Natural killer cell (primary cell): ENCODE results near the gene TAL1. TPM values are rescaled to one million over a fixed set of nuclear protein-coding genes. Genes with fewer than 3 reads are reported as not detected.

Experiments
- ATAC-seq, 3 donors: fragments of 150-1000 bp in 2 of 3; fragments of 200-7000 bp in 1 of 3; cut with Tn5 transposase; 1 replicate in 1 of 3; 2 replicates in 2 of 3; pipeline ENCODE4 v1.10.0; 2021; ENCODE audit warnings: mild to moderate bottlenecking in 2 of 3, moderate library complexity in 2 of 3
- DNase-seq, 2 donors: peaks; one replicate each; pipeline versions ENCODE4 v3.0.0 to v3.0.0-alpha.2; 2013 to 2021; ENCODE audit warnings: mixed read lengths in 1 of 2
- H3K27ac ChIP-seq: one replicate; pipeline ENCODE4 v1.5.1; 2013; ENCODE audit warnings: mild to moderate bottlenecking, low read length
- H3K27me3 ChIP-seq: one replicate; pipeline ENCODE4 v1.6.1; 2013; ENCODE audit warnings: low read length; ENCODE audit not compliant: control insufficient read depth, insufficient read depth
- H3K36me3 ChIP-seq: one replicate; pipeline ENCODE4 v1.6.1; 2013; ENCODE audit warnings: low read length; ENCODE audit not compliant: control insufficient read depth, insufficient read depth
- H3K4me1 ChIP-seq: one replicate; pipeline ENCODE4 v1.6.1; 2013; ENCODE audit warnings: low read length; ENCODE audit not compliant: control insufficient read depth, insufficient read depth
- H3K4me3 ChIP-seq: one replicate; pipeline ENCODE4 v1.5.1; 2013; ENCODE audit warnings: low read length
- H3K9me3 ChIP-seq: one replicate; pipeline ENCODE4 v1.6.1; 2013; ENCODE audit warnings: low read length; ENCODE audit not compliant: control insufficient read depth, insufficient read depth
- H3K27ac Mint-ChIP-seq, 2 donors: one replicate each; pipeline ENCODE4 v1.8.0; 2022; ENCODE audit warnings: mild to moderate bottlenecking in 2 of 2, mixed read lengths in 2 of 2, moderate library complexity in 1 of 2
- H3K27me3 Mint-ChIP-seq, 2 donors: one replicate each; pipeline ENCODE4 v1.8.0; 2022; ENCODE audit warnings: low read depth in 2 of 2, mixed read lengths in 2 of 2
- H3K36me3 Mint-ChIP-seq: one replicate; pipeline ENCODE4 v1.8.0; 2022; ENCODE audit warnings: mixed read lengths
- H3K4me1 Mint-ChIP-seq, 2 donors: one replicate each; pipeline ENCODE4 v1.8.0; 2022; ENCODE audit warnings: mixed read lengths in 2 of 2
- H3K4me3 Mint-ChIP-seq: one replicate; pipeline ENCODE4 v1.8.0; 2022; ENCODE audit warnings: mild to moderate bottlenecking, moderate library complexity, mixed read lengths
- H3K9me3 Mint-ChIP-seq, 2 donors: one replicate each; pipeline ENCODE4 v1.8.0; 2022; ENCODE audit warnings: mixed read lengths in 2 of 2
- CTCF ChIP-seq: fragments of 200-600 bp; IDR thresholded peaks from one replicate; pipeline ENCODE4 v1.8.0; 2022; ENCODE audit warnings: antibody characterized with exemption
- WGBS: methylation state at CpG from one replicate; pipeline ENCODE4 v1.1.7; 2013; ENCODE audit warnings: missing lambda C conversion rate; ENCODE audit not compliant: insufficient coverage; 5-methylcytosine and 5-hydroxymethylcytosine counted together
- intact Hi-C: fragments of 100-400 bp; cut with micrococcal nuclease; formaldehyde crosslinking; loops from one replicate; pipeline ENCODE4 v1.14.2; 2022
- total RNA-seq, 4 donors: library from RNA; stranded (reverse); fragments of 120-200 nt in 1 of 4; gene quantifications; one replicate each; pipeline versions ENCODE4 v1.2.3 to v1.2.4, GENCODE V29; 2013 to 2022

TAL1 gene
- total RNA-seq, 3 donors from 2014 or later (not counting 1 experiment from before 2014, with no cell fraction given), result 0.91 to 6.7 (median 3.5) TPM

- WGBS, result 71% methylated on average over 3 of the region's 9 CpGs
- intact Hi-C loops, result no loop called here
- H3K27ac Mint-ChIP-seq, result no peak overlapping the region
- H3K4me1 Mint-ChIP-seq, result peaks cover 0 to 5% of the 10 kb centered on the region in 2 donors
- Histone ChIP-seq H3K27me3 (peaks cover 36% of the 10 kb centered on the region), H3K9me3 (no peaks in the 10 kb centered on the region), H3K36me3 (no peaks in the 10 kb centered on the region), H3K27ac (no peak overlapping the region), H3K4me3 (no peak overlapping the region), H3K4me1 (peaks cover 4% of the 10 kb centered on the region)
- DNase-seq, result no peak
- peaks cover 30 to 39% of the 10 kb centered on the region in 2 donors for H3K27me3 Mint-ChIP-seq
- no peaks in the 10 kb centered on the region for H3K36me3 Mint-ChIP-seq
- TF ChIP-seq CTCF, result no peak
- ATAC-seq, result no peak
- no peaks in the 10 kb centered on the region for H3K9me3 Mint-ChIP-seq
- H3K4me3 Mint-ChIP-seq, result no peak overlapping the region
Observed at GRCh38 chr1:47223921-47224675, 7.9 kb downstream of the TAL1 start.

DNA sequence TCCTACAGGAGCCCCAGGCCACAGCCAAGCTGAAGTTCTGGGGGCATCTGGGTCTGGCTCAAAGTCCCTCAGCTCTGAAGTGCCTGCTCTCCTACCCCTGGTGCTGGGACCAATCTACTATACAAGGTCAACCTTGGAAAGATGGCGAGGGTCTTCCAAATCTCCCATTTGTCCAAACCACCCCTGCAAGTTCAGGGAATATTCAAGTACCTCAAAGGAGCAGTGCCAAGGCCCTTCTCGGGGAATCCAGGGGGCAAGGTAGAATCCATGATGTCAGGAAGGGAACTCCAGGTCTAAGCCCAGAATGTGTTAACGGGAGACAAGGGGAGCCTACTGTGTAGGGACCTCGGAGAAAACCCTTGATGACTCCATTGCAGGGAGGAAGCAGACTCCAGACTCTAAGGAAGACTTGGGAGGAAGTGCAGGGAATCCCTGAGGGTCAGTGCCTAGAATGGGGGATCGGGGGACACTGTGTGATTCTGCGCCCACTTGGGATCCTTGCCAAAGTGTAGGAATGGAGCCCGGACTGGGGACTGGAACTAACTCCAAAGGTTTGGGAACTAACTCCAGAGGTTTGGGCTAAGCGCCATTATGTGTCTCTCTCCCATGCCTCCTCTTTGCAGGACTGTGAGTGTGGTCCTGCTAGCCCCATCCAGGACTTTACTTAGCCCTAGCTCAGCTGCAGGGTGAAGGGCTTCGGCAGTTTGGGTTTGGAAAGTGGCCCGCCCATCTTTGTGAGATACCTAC lies 8.7 kb downstream of the TAL1 start:
- Mint-ChIP-seq H3K27me3 (peaks cover 27 to 33% of the 10 kb centered on the region in 2 donors), H3K36me3 (no peaks in the 10 kb centered on the region), H3K9me3 (no peaks in the 10 kb centered on the region), H3K4me1 (peaks cover 0 to 5% of the 10 kb centered on the region in 2 donors), H3K27ac (no peak overlapping the region), H3K4me3 (no peak overlapping the region)
- no peak for ATAC-seq
- Histone ChIP-seq H3K27me3 (peaks cover 28% of the 10 kb centered on the region), H3K4me1 (peaks cover 4% of the 10 kb centered on the region), H3K36me3 (no peaks in the 10 kb centered on the region), H3K4me3 (no peak overlapping the region), H3K9me3 (no peaks in the 10 kb centered on the region), H3K27ac (no peak overlapping the region)
- 87% methylated on average over 10 of the region's 10 CpGs for WGBS
- no peak for DNase-seq
- no peak for TF ChIP-seq CTCF
- intact Hi-C loops, result no loop called here

GRCh38 chr1:47222476-47222875 lies 9.5 kb downstream of the TAL1 start:
- Mint-ChIP-seq H3K4me3 (no peak overlapping the region), H3K4me1 (peaks cover 0 to 5% of the 10 kb centered on the region in 2 donors), H3K36me3 (no peaks in the 10 kb centered on the region), H3K27ac (no peak overlapping the region), H3K27me3 (peaks cover 19 to 26% of the 10 kb centered on the region in 2 donors), H3K9me3 (no peaks in the 10 kb centered on the region)
- intact Hi-C loops, result no loop called here
- no peak overlapping the region for H3K27ac ChIP-seq
- peaks cover 4% of the 10 kb centered on the region for H3K4me1 ChIP-seq
- H3K4me3 ChIP-seq, result no peak overlapping the region
- TF ChIP-seq CTCF, result no peak
- H3K27me3 ChIP-seq, result peaks cover 26% of the 10 kb centered on the region
- no peak for DNase-seq
- no peak for ATAC-seq
- WGBS, result 94% methylated on average over 3 of the region's 3 CpGs
- H3K9me3 ChIP-seq, result no peaks in the 10 kb centered on the region
- H3K36me3 ChIP-seq, result no peaks in the 10 kb centered on the region
